IPS-15b (cell line): Measurements from ENCODE around the gene PSMB1.

Experiments
- H3K27me3 ChIP-seq: one replicate; pipeline ENCODE4 v1.6.1; 2013; ENCODE audit warnings: low read length; ENCODE audit not compliant: control insufficient read depth, insufficient read depth
- H3K36me3 ChIP-seq: one replicate; pipeline ENCODE4 v1.6.1; 2013; ENCODE audit warnings: low read length; ENCODE audit not compliant: control insufficient read depth, insufficient read depth
- H3K4me1 ChIP-seq: one replicate; pipeline ENCODE4 v1.6.1; 2013; ENCODE audit warnings: mild to moderate bottlenecking, low read length; ENCODE audit not compliant: control insufficient read depth, insufficient read depth
- H3K4me3 ChIP-seq: one replicate; pipeline ENCODE4 v1.5.1; 2013; ENCODE audit warnings: low read depth, low read length
- H3K9ac ChIP-seq: one replicate; pipeline ENCODE4 v1.6.1; 2013; ENCODE audit warnings: low read depth, mild to moderate bottlenecking, low read length
- H3K9me3 ChIP-seq: one replicate; pipeline ENCODE4 v1.6.1; 2013; ENCODE audit warnings: mild to moderate bottlenecking, low read length; ENCODE audit not compliant: control insufficient read depth, insufficient read depth

The PSMB1 gene

DNA sequence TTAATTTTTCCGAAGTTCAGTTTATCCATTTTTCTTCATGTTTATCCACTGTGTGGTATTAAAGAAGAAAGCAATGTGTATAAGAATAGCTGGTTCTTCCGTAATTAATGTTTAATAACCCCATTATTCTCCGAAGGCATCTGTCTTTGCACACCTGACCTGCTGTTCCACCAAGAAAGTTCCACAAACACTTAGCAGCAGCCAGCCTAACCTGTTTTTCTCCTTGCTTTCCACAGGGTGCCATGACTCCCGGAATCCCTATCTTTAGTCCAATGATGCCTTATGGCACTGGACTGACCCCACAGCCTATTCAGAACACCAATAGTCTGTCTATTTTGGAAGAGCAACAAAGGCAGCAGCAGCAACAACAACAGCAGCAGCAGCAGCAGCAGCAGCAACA is 8.4 kb upstream of the PSMB1 start:
- no peaks in the 10 kb centered on the region for H3K4me1 ChIP-seq
- H3K36me3 ChIP-seq, result peaks cover 6% of the 10 kb centered on the region
- no peak overlapping the region for H3K9ac ChIP-seq
- no peaks in the 10 kb centered on the region for H3K27me3 ChIP-seq
- H3K4me3 ChIP-seq, result no peak overlapping the region
- no peaks in the 10 kb centered on the region for H3K9me3 ChIP-seq

DNA sequence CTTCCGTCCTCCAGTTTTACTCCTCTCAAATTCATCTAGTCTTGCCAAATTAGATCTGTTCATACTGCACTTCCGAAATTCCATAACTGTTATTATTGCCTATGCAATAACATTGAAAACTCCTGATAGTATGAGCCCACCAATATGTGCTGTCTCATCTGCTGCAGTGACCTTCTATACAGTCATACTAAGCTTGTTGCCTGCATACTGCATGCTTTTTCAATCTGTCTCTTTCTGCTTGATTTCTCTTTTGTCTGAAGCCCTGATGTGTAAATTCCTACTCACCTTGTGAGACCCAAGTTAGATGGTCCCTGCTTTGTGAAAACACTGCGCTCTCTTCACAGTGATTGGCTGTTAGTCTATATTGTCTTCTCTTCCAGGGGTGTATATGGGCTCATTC is 2.2 kb upstream of the PSMB1 start:
- Histone ChIP-seq H3K36me3 (no peaks in the 10 kb centered on the region), H3K4me3 (peak overlapping the region; percentile 96), H3K27me3 (no peaks in the 10 kb centered on the region), H3K9ac (peak overlapping the region; percentile 78), H3K4me1 (peaks cover 10% of the 10 kb centered on the region), H3K9me3 (no peaks in the 10 kb centered on the region)

DNA sequence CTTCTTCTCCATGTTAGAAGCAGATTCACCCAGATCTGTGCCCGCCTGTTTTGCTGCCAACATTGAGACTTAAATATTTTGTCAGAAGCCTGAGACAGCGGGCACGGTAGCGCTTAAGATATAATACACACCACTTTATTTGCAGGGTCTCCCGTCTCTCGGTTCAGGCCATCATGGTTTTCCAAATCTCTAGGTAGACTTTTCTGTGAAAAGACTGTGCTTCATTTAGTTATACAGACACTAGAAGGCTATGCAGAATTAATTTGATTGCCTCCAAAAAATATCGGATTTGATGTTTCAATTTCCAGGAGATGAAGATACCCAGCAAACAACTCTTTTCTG is 1.7 kb upstream of the PSMB1 start:
- no peaks in the 10 kb centered on the region for H3K27me3 ChIP-seq
- H3K4me3 ChIP-seq, result peak overlapping the region; percentile 96
- no peaks in the 10 kb centered on the region for H3K36me3 ChIP-seq
- H3K9me3 ChIP-seq, result no peaks in the 10 kb centered on the region
- H3K9ac ChIP-seq, result peak overlapping the region; percentile 78
- H3K4me1 ChIP-seq, result peaks cover 10% of the 10 kb centered on the region

DNA sequence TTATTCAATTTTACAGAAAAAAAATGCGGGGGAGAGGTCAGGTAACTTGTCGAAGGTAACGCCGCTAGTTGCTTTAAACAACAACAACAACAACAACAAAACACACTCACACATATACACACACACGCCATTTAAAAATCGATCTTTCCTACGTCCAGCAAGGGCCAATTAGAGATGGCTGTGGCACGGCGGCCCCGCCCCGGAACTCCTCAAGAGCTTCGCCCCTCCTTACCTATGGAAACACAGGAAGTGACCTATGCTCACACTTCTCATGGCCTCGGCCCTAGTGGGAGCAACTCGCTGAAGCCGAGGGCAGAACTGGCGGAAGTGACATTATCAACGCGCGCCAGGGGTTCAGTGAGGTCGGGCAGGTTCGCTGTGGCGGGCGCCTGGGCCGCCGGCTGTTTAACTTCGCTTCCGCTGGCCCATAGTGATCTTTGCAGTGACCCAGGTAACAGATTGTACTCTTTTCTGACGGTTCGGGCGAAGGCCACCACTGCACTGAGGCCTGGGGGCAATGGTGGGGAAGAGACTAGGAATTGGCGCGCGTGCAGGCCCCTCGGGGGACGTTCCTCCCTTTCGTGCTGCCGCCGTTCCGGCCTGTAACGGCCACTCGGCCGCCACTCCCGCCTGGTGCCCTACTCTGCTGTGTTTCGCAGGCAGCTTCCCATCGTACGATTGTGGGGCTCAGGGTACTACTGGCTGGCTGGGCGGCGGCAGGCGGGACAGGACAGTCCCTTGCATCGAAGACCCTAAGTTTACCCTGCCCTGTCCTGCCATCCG is 1.1 kb upstream of the PSMB1 start, which contains the start of gene TBP:
Gene TBP, plus strand, starts transcription at position 357 of the 783 bp plus-strand sequence. CDS start 2,661 bp downstream, outside the sequence.
- Histone ChIP-seq H3K36me3 (no peaks in the 10 kb centered on the region), H3K4me3 (peak within 1 kb of the TSS; percentile 96), H3K9ac (peak within 1 kb of the TSS; percentile 78), H3K4me1 (peaks cover 10% of the 10 kb centered on the region), H3K27me3 (no peaks in the 10 kb centered on the region), H3K9me3 (no peaks in the 10 kb centered on the region)

DNA sequence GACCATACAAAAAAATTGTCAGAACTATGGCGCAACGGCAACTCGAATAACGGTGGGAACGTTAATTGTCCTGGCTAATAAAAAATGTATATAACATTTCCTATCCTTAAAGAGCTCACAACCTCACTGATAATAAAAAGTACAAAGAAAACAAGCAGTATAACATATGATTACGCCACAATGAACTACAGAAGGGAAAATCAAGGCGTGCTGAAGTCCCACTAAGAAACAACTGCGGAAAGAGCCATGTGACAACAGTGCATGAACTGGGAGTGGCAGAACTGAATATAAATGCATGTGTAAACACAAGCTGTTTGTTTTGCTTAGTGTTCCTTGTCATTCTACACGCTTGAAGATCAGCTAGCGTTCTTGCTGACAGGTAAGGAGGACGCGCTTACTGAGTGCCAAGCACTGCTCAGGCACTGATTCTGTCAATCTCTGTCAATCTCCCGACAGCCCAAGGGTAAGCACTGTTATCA is 466 bp upstream of the PSMB1 start:
- Histone ChIP-seq H3K4me1 (peaks cover 10% of the 10 kb centered on the region), H3K27me3 (no peaks in the 10 kb centered on the region), H3K9me3 (no peaks in the 10 kb centered on the region), H3K4me3 (peak overlapping the region; percentile 96), H3K36me3 (no peaks in the 10 kb centered on the region), H3K9ac (no peak overlapping the region)

DNA sequence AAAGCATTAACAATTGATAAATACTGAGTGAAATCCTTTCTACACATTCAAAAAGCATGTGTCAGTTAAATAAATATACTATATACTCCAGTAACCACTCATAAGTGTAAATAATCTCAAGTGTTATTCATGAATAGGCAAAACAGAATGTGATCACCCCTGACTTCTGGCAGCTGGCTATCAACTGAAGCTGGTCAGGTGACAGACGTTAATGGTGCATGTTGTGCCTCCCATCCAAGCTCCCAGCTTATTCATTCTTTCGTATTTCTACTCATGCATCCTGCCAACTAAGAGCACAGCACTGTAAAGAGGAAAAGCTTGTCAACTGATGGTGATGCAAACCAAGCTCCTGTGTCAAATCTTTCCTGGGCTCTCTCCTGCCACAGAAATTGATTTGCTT is 7.7 kb downstream of the PSMB1 start:
- no peaks in the 10 kb centered on the region for H3K4me1 ChIP-seq
- H3K9ac ChIP-seq, result no peak overlapping the region
- H3K4me3 ChIP-seq, result no peak overlapping the region
- no peaks in the 10 kb centered on the region for H3K27me3 ChIP-seq
- H3K36me3 ChIP-seq, result peaks cover 27% of the 10 kb centered on the region
- no peaks in the 10 kb centered on the region for H3K9me3 ChIP-seq

DNA sequence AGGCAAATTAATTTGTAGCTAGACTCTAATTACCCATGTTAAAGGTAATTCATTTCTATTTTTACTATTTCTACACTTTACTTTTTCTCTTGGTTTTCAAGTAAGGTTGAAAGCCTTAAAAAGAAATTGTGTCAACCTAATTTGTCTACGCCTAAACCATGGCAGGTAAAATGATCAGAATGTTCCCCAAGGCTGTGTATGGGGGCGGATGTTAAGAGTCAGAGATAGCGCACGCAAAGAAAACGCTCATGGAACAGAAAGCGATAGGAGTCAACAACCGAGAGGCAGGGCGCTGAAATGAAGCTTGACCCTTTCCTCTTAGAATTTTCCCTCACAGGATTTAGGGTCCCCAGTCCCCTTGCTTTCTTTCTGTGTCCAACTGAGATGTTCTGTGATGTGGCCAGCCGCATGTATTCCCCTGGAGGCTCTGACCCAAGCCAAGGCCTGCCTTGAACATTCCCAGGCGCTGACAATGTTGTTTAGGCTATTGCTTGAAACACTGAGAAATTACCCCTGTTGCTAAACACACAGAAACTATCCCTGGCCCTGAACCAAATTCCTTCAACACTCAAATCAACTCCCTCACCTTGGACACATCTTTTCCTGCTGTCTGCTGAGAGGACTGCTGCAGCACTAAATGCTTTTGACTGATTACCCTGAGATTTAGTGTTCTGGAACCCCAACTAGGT is 10.9 kb downstream of the PSMB1 start:
- no peak overlapping the region for H3K4me3 ChIP-seq
- no peaks in the 10 kb centered on the region for H3K27me3 ChIP-seq
- H3K36me3 ChIP-seq, result peaks cover 30% of the 10 kb centered on the region
- H3K4me1 ChIP-seq, result no peaks in the 10 kb centered on the region
- no peak overlapping the region for H3K9ac ChIP-seq
- H3K9me3 ChIP-seq, result no peaks in the 10 kb centered on the region

DNA sequence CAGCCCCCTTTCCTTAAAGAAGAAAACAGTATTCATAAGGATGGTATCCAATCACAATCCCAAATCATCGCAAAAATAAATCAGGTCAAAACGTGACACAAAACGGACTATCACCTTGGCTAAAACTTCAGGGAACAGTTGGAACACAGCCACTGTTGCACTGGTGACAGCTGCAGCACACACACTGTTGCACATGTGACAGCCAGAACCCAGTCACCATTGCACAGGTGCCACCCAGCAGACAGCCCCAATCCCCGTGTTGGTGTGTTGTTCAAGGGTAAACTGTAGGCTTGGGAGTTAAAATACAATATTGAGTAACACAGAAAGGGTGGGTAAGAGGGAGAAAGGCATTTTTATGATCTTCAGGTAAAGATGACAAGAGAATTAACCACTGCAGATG is 15.8 kb downstream of the PSMB1 start:
- Histone ChIP-seq H3K9ac (no peak overlapping the region), H3K4me3 (no peak overlapping the region), H3K9me3 (no peaks in the 10 kb centered on the region), H3K36me3 (peaks cover 28% of the 10 kb centered on the region), H3K4me1 (no peaks in the 10 kb centered on the region), H3K27me3 (no peaks in the 10 kb centered on the region)

DNA sequence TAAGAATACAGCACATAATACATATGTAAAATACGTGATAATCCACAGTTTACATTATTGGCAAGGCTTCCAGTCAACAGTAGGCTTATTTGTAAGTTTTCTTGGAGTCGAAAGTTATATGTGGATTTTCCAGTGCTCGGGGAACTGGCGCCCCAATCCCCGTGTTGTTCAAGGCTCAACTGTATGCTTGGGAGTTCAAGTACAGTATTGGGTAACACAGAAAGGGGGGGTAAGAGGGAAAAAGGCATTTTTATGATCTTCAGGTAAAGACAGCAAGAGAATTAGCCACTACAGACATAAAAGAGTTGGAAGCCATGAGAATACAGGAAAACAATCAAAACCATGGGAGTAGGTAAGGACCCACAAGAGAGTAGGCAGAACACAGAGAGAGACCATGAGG is 16.4 kb downstream of the PSMB1 start:
- Histone ChIP-seq H3K9me3 (no peaks in the 10 kb centered on the region), H3K36me3 (peaks cover 25% of the 10 kb centered on the region), H3K4me3 (no peak overlapping the region), H3K27me3 (no peaks in the 10 kb centered on the region), H3K9ac (no peak overlapping the region), H3K4me1 (no peaks in the 10 kb centered on the region)

DNA sequence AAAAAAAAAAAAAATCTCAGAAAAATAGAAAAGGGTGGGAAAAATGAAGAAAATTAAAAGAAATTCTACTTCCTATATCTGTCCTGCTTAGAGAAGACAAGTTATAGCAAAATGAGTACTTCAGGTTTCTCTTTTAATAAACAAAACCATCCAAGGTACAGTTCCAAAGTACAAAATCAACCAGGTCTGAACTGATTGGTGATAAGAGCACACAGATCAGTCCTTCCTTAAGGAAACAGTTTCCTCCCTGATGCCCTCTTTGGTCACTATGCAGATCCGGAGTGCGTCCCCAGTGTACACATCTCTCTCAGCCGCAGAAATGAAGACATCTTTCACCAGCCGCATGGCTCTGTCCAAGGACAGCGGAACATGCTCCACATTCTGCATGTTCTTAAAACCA is 18.1 kb downstream of the PSMB1 start:
- Histone ChIP-seq H3K4me3 (no peak overlapping the region), H3K9me3 (no peaks in the 10 kb centered on the region), H3K27me3 (no peaks in the 10 kb centered on the region), H3K4me1 (no peaks in the 10 kb centered on the region), H3K9ac (no peak overlapping the region), H3K36me3 (peaks cover 25% of the 10 kb centered on the region)

DNA sequence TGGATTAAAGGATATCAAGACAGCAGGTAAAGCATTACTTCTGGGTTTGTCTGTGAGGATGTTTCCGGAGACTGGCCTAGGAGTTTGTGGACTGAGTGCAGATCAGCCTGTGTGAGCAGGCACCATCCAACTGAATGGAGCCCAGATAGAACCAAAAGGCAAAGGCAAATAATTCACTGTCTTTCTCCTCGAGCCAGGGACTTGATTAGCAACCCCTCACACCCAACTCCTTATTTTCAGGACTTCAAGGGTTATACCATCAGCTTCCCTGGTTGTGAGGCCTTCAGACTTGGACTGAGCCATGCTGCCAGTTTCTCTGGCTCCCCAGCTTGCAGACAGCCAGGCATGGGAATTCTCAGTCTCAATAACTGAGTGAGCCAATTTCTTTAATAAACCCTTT is 19.3 kb downstream of the PSMB1 start:
- Histone ChIP-seq H3K36me3 (peaks cover 22% of the 10 kb centered on the region), H3K4me1 (no peaks in the 10 kb centered on the region), H3K9ac (no peak overlapping the region), H3K9me3 (no peaks in the 10 kb centered on the region), H3K4me3 (no peak overlapping the region), H3K27me3 (no peaks in the 10 kb centered on the region)
